ENCODE results near the gene ADGRE3.

DNA sequence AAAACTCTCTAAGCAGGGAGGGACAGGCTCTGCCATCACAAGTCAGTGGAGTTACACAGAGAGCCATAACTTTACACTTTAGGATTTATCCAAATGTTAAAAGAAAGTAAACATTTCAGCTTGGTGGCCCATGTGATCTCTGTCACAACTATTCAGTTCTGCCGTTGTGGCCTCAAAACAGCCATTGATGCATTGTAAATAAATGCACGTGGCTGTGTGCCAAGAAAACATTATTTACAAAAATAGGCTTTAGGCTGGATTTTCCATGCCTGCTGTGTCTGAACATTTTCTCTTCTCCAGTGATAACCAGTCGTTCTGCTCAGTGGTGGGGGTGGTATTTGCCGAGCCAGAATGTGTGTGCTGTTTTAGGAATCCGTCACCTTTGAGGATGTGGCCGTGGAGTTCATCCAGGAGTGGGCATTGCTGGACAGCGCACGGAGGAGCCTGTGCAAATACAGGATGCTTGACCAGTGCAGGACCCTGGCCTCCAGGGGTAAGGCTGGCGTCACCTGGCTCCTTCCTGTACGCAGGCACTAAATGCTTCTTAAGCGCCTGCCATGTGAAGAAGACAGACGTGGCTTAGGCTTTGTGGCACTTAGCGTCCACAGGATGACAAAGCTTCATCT is 20.1 kb upstream of the ADGRE3 start:
- TF ChIP-seq, protein P1, sequence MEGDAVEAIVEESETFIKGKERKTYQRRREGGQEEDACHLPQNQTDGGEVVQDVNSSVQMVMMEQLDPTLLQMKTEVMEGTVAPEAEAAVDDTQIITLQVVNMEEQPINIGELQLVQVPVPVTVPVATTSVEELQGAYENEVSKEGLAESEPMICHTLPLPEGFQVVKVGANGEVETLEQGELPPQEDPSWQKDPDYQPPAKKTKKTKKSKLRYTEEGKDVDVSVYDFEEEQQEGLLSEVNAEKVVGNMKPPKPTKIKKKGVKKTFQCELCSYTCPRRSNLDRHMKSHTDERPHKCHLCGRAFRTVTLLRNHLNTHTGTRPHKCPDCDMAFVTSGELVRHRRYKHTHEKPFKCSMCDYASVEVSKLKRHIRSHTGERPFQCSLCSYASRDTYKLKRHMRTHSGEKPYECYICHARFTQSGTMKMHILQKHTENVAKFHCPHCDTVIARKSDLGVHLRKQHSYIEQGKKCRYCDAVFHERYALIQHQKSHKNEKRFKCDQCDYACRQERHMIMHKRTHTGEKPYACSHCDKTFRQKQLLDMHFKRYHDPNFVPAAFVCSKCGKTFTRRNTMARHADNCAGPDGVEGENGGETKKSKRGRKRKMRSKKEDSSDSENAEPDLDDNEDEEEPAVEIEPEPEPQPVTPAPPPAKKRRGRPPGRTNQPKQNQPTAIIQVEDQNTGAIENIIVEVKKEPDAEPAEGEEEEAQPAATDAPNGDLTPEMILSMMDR (IDR thresholded peaks at IDR 0.05; ENCODE audit: insufficient read depth, low read depth, low read length), result no peak
- TF ChIP-seq EZH2 (IDR thresholded peaks at IDR 0.05; ENCODE audit: insufficient read depth, low read length), result no peak
